SK-N-SH treated with all-trans-retinoic acid at 6 μM for 48 hours (cell line): Measurements from ENCODE around the gene CTNND2.

Source experiments
- ATAC-seq: fragments of 200-7000 bp; cut with Tn5 transposase; 3 replicates; pipeline ENCODE4 v1.9.1; 2020; ENCODE audit warnings: mild to moderate bottlenecking, moderate library complexity
- ARNTL ChIP-seq: fragments of 450-650 bp; formaldehyde crosslinking; IDR thresholded peaks from 2 replicates; pipeline ENCODE4 v1.5.0; 2020; ENCODE audit warnings: low read depth, mild to moderate bottlenecking, moderate library complexity, borderline replicate concordance
- BACH2 ChIP-seq: fragments of 250-450 bp; sonication (Bioruptor Pico); IDR thresholded peaks from 2 replicates; pipeline ENCODE4 v1.9.0; 2021; ENCODE audit warnings: mild to moderate bottlenecking, borderline replicate concordance
- CSDC2 ChIP-seq: fragments of 250-450 bp; sonication (Bioruptor Pico); IDR thresholded peaks from 2 replicates; pipeline ENCODE4 v1.5.0; 2020; ENCODE audit warnings: mild to moderate bottlenecking, moderate library complexity
- ESRRG ChIP-seq: fragments of 250-450 bp; sonication (Bioruptor Pico); IDR thresholded peaks from 2 replicates; pipeline ENCODE4 v1.6.1; 2021; ENCODE audit warnings: mild to moderate bottlenecking
- ISL1 ChIP-seq: fragments of 250-450 bp; sonication (Bioruptor Pico); IDR thresholded peaks from 2 replicates; pipeline ENCODE4 v2.1.2; 2022; ENCODE audit warnings: mild to moderate bottlenecking, moderate library complexity
- OSR1 ChIP-seq: fragments of 250-450 bp; sonication (Bioruptor Pico); IDR thresholded peaks from 2 replicates; pipeline ENCODE4 v1.8.0; 2022; ENCODE audit warnings: moderate library complexity, mild to moderate bottlenecking, inconsistent platforms
- PPARA ChIP-seq: fragments of 250-450 bp; sonication (Bioruptor Pico); IDR thresholded peaks from 2 replicates; pipeline ENCODE4 v1.5.0; 2020; ENCODE audit warnings: mild to moderate bottlenecking, borderline replicate concordance
- RARB ChIP-seq: fragments of 250-450 bp; sonication (Bioruptor Pico); IDR thresholded peaks from 2 replicates; pipeline ENCODE4 v1.8.0; 2021; ENCODE audit warnings: mild to moderate bottlenecking, moderate library complexity
- SNAI2 ChIP-seq: fragments of 250-450 bp; sonication (Bioruptor Pico); IDR thresholded peaks from 2 replicates; pipeline ENCODE4 v1.5.0; 2020; ENCODE audit warnings: mild to moderate bottlenecking, moderate library complexity
- TCF4 ChIP-seq: fragments of 250-450 bp; sonication (Bioruptor Pico); IDR thresholded peaks from 2 replicates; pipeline ENCODE4 v1.8.0; 2021; ENCODE audit warnings: mild to moderate bottlenecking, moderate library complexity, borderline replicate concordance
- TOX ChIP-seq: fragments of 250-450 bp; sonication (Bioruptor Pico); IDR thresholded peaks from 2 replicates; pipeline ENCODE4 v1.8.0; 2021; ENCODE audit warnings: mild to moderate bottlenecking, moderate library complexity, borderline replicate concordance
- ZFP3 ChIP-seq: fragments of 250-450 bp; sonication (Bioruptor Pico); IDR thresholded peaks from 2 replicates; pipeline ENCODE4 v1.5.0; 2020; ENCODE audit warnings: mild to moderate bottlenecking, moderate library complexity
- ZFP30 ChIP-seq: fragments of 450-650 bp; formaldehyde crosslinking; IDR thresholded peaks from 2 replicates; pipeline ENCODE4 v1.5.0; 2022; ENCODE audit warnings: mild to moderate bottlenecking, moderate library complexity
- ZNF565 ChIP-seq: fragments of 450-650 bp; formaldehyde crosslinking; conservative IDR thresholded peaks from 2 replicates; pipeline ENCODE4 v1.5.0; 2020; ENCODE audit warnings: low read depth, mild to moderate bottlenecking, moderate library complexity
- ZNF70 ChIP-seq: fragments of 450-650 bp; formaldehyde crosslinking; IDR thresholded peaks from 2 replicates; pipeline ENCODE4 v1.5.0; 2020; ENCODE audit warnings: mild to moderate bottlenecking, moderate library complexity
- TF ChIP-seq, protein P1 (sequence below): fragments of 250-450 bp; sonication (Bioruptor Pico); IDR thresholded peaks from 2 replicates; pipeline ENCODE4 v1.5.0; 2020; ENCODE audit warnings: mild to moderate bottlenecking, moderate library complexity
- TF ChIP-seq, protein P2 (sequence below): fragments of 250-450 bp; sonication (Bioruptor Pico); IDR thresholded peaks from 2 replicates; pipeline ENCODE4 v1.5.1; 2020; ENCODE audit warnings: low read depth, mild to moderate bottlenecking, moderate library complexity
- TF ChIP-seq, protein P3 (sequence below): fragments of 250-450 bp; sonication (Bioruptor Pico); IDR thresholded peaks from 2 replicates; pipeline ENCODE4 v1.8.0; 2021; ENCODE audit warnings: low read depth, mild to moderate bottlenecking, moderate library complexity, borderline replicate concordance
- TF ChIP-seq, protein P4 (sequence below): fragments of 250-450 bp; sonication (Bioruptor Pico); IDR thresholded peaks from 2 replicates; pipeline ENCODE4 v1.8.0; 2020; ENCODE audit warnings: mild to moderate bottlenecking, moderate library complexity, borderline replicate concordance

CTNND2 gene

DNA sequence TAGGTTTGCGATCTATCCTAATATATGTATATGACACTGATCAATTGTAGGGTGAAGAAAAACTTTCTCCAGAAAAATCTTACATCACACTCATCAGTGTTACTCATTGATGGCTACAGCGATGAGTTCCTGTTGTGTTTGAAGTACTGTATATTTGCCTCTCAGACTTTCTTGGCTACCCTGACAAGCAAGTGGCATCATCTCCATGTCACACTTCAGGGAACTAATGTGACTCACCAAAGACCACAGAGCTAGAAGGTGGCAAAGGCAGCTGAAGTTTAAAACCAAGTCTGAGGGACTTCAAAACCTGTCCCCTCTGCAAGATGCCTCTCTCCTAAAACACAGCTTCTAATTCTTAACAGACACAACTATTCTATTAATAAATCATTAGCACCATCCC lies 451.4 kb downstream of the CTNND2 start:
- TF ChIP-seq, protein P1, sequence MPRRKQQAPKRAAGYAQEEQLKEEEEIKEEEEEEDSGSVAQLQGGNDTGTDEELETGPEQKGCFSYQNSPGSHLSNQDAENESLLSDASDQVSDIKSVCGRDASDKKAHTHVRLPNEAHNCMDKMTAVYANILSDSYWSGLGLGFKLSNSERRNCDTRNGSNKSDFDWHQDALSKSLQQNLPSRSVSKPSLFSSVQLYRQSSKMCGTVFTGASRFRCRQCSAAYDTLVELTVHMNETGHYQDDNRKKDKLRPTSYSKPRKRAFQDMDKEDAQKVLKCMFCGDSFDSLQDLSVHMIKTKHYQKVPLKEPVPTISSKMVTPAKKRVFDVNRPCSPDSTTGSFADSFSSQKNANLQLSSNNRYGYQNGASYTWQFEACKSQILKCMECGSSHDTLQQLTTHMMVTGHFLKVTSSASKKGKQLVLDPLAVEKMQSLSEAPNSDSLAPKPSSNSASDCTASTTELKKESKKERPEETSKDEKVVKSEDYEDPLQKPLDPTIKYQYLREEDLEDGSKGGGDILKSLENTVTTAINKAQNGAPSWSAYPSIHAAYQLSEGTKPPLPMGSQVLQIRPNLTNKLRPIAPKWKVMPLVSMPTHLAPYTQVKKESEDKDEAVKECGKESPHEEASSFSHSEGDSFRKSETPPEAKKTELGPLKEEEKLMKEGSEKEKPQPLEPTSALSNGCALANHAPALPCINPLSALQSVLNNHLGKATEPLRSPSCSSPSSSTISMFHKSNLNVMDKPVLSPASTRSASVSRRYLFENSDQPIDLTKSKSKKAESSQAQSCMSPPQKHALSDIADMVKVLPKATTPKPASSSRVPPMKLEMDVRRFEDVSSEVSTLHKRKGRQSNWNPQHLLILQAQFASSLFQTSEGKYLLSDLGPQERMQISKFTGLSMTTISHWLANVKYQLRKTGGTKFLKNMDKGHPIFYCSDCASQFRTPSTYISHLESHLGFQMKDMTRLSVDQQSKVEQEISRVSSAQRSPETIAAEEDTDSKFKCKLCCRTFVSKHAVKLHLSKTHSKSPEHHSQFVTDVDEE (CRISPR knock-in tag), result no peak
- TF ChIP-seq OSR1 (CRISPR knock-in tag), result no peak
- no peak for TF ChIP-seq BACH2 (CRISPR knock-in tag)
- TF ChIP-seq TOX (CRISPR knock-in tag), result no peak
- no peak for TF ChIP-seq ARNTL (CRISPR knock-in tag)
- TF ChIP-seq ZNF565 (CRISPR knock-in tag), result no peak
- TF ChIP-seq, protein P2, sequence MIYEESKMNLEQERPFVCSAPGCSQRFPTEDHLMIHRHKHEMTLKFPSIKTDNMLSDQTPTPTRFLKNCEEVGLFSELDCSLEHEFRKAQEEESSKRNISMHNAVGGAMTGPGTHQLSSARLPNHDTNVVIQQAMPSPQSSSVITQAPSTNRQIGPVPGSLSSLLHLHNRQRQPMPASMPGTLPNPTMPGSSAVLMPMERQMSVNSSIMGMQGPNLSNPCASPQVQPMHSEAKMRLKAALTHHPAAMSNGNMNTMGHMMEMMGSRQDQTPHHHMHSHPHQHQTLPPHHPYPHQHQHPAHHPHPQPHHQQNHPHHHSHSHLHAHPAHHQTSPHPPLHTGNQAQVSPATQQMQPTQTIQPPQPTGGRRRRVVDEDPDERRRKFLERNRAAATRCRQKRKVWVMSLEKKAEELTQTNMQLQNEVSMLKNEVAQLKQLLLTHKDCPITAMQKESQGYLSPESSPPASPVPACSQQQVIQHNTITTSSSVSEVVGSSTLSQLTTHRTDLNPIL (CRISPR knock-in tag), result no peak
- ATAC-seq, result no peak

DNA sequence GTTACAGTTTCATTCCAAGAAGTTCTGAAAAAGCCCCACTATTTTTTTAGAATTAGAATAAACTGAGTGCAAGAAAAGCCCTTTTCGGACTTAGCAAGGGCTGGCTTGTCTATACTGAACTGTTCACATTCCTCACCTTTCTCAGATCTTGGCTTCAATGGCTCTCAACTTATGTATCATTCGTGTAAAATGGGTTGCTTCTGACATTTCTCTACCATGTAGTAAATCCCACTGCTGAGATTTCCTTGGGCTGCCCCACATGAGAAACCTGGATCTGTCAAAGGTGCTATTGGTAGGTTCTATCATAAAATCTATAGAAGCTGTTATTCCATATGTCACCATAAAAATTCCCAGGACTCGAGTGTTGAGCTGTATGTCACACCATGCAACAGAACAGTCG lies 454.3 kb downstream of the CTNND2 start:
- no peak for ATAC-seq

DNA sequence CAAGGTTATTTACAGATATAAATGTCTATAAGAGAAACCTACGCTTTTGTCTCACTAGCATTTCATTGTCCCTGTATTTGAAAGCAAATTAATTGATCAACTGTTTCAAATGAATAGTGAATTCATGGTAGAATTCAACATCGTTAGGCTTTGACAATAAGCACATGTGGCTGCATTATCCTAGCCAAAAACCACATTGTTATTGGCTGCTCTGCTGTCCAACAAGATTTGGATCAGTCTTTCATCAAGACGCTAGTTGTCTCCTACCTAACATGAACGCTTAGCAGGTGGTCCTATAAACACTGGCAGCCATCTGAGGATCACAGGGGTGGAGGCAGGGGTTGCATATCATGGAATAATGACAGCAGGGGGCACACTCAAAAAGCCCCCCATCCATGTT lies 455.0 kb downstream of the CTNND2 start:
- no peak for ATAC-seq
- no peak for TF ChIP-seq ARNTL (CRISPR knock-in tag)
- no peak for TF ChIP-seq CSDC2 (CRISPR knock-in tag)
- no peak for TF ChIP-seq ZFP30 (CRISPR knock-in tag)
- no peak for TF ChIP-seq ZNF70
- TF ChIP-seq BACH2 (CRISPR knock-in tag), result no peak
- TF ChIP-seq ESRRG (CRISPR knock-in tag), result no peak
- no peak for TF ChIP-seq SNAI2
- TF ChIP-seq ZNF565 (CRISPR knock-in tag), result no peak
- TF ChIP-seq, protein P2 (CRISPR knock-in tag), result no peak
- TF ChIP-seq, protein P3, sequence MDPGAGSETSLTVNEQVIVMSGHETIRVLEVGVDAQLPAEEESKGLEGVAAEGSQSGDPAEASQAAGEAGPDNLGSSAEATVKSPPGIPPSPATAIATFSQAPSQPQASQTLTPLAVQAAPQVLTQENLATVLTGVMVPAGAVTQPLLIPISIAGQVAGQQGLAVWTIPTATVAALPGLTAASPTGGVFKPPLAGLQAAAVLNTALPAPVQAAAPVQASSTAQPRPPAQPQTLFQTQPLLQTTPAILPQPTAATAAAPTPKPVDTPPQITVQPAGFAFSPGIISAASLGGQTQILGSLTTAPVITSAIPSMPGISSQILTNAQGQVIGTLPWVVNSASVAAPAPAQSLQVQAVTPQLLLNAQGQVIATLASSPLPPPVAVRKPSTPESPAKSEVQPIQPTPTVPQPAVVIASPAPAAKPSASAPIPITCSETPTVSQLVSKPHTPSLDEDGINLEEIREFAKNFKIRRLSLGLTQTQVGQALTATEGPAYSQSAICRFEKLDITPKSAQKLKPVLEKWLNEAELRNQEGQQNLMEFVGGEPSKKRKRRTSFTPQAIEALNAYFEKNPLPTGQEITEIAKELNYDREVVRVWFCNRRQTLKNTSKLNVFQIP (CRISPR knock-in tag), result no peak
- TF ChIP-seq, protein P4, sequence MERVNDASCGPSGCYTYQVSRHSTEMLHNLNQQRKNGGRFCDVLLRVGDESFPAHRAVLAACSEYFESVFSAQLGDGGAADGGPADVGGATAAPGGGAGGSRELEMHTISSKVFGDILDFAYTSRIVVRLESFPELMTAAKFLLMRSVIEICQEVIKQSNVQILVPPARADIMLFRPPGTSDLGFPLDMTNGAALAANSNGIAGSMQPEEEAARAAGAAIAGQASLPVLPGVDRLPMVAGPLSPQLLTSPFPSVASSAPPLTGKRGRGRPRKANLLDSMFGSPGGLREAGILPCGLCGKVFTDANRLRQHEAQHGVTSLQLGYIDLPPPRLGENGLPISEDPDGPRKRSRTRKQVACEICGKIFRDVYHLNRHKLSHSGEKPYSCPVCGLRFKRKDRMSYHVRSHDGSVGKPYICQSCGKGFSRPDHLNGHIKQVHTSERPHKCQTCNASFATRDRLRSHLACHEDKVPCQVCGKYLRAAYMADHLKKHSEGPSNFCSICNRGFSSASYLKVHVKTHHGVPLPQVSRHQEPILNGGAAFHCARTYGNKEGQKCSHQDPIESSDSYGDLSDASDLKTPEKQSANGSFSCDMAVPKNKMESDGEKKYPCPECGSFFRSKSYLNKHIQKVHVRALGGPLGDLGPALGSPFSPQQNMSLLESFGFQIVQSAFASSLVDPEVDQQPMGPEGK (CRISPR knock-in tag), result no peak
- no peak for TF ChIP-seq PPARA
- no peak for TF ChIP-seq ISL1
- no peak for TF ChIP-seq TCF4
- no peak for TF ChIP-seq TOX (CRISPR knock-in tag)
- TF ChIP-seq RARB (CRISPR knock-in tag), result no peak

More for the DNA sequence above, 454.3 kb downstream of the CTNND2 start:
- TF ChIP-seq, protein P2 (CRISPR knock-in tag), result no peak
- TF ChIP-seq, protein P1 (CRISPR knock-in tag), result no peak
- TF ChIP-seq ZFP3, result no peak
